Astrocyte of the cerebellum (primary cell): ENCODE measurements around the gene SIPA1L3.
A peak's percentile ranks its signal among the peaks of the same experiment; 100 is the strongest.

Source experiments
- DNase-seq: peaks from one replicate; pipeline ENCODE4 v3.0.0-alpha.2; 2011; ENCODE audit warnings: low read depth
- H3K4me3 ChIP-seq: 2 replicates; pipeline ENCODE4 v1.5.1; 2011; ENCODE audit warnings: mild to moderate bottlenecking, low read depth, low read length, moderate library complexity
- CTCF ChIP-seq: IDR thresholded peaks from 2 replicates; pipeline ENCODE4 v1.5.1; 2012; ENCODE audit warnings: low read length, low read depth, moderate library complexity, mild to moderate bottlenecking; ENCODE audit errors: missing control alignments
- in situ Hi-C: cut with HindIII; loops from 2 replicates; pipeline ENCODE4 v1.10.0; 2017; ENCODE audit warnings: low sequenced_read_pairs

The SIPA1L3 gene

GRCh38 chr19:38135150-38135998 lies 228.4 kb downstream of the SIPA1L3 start:
- DNase-seq = no peak
- TF ChIP-seq CTCF = no peak
- in situ Hi-C loops = no loop called here
- H3K4me3 ChIP-seq = no peak overlapping the region

- H3K4me3 ChIP-seq = no peak overlapping the region
- TF ChIP-seq CTCF = no peak
- no peak for DNase-seq
- in situ Hi-C loops = no loop called here
Measured at GRCh38 chr19:38139122-38139521, 232.1 kb downstream of the SIPA1L3 start.

- no peak for DNase-seq
- no peak overlapping the region for H3K4me3 ChIP-seq
- in situ Hi-C loops = loop anchor here (5.0 to 10.0 kb wide), 2 partner anchors 76 to 176 kb away; no protein-coding TSS in a partner anchor
- TF ChIP-seq CTCF = no peak
Measured at GRCh38 chr19:38141108-38141507, 234.1 kb downstream of the SIPA1L3 start.

- DNase-seq = no peak
- TF ChIP-seq CTCF = peak; percentile 97
- H3K4me3 ChIP-seq = no peak overlapping the region
- in situ Hi-C loops = loop anchor here (5.0 to 10.0 kb wide), 2 partner anchors 75 to 178 kb away; no protein-coding TSS in a partner anchor
Measured at GRCh38 chr19:38142176-38143035, 235.4 kb downstream of the SIPA1L3 start.

- in situ Hi-C loops = loop anchor here (5.0 to 10.0 kb wide), 2 partner anchors 73 to 179 kb away; no protein-coding TSS in a partner anchor
- DNase-seq = no peak
- H3K4me3 ChIP-seq = no peak overlapping the region
- TF ChIP-seq CTCF = peak; percentile 35
Measured at GRCh38 chr19:38143847-38144246, 236.8 kb downstream of the SIPA1L3 start.

GRCh38 chr19:38144667-38145066 lies 237.7 kb downstream of the SIPA1L3 start:
- in situ Hi-C loops = loop anchor here (5.0 to 10.0 kb wide), 2 partner anchors 73 to 180 kb away; no protein-coding TSS in a partner anchor
- DNase-seq = no peak
- TF ChIP-seq CTCF = no peak
- no peak overlapping the region for H3K4me3 ChIP-seq
